GM21367 (cell line): ENCODE measurements around the gene AKT2.
A peak's percentile ranks its signal among the peaks of the same experiment; 100 is the strongest.

Experiments used
- ATAC-seq: cut with Tn5 transposase; IDR thresholded peaks from one replicate; pipeline ENCODE4 v1.9.1; 2021; ENCODE audit not compliant: unreplicated experiment

AKT2 gene

DNA sequence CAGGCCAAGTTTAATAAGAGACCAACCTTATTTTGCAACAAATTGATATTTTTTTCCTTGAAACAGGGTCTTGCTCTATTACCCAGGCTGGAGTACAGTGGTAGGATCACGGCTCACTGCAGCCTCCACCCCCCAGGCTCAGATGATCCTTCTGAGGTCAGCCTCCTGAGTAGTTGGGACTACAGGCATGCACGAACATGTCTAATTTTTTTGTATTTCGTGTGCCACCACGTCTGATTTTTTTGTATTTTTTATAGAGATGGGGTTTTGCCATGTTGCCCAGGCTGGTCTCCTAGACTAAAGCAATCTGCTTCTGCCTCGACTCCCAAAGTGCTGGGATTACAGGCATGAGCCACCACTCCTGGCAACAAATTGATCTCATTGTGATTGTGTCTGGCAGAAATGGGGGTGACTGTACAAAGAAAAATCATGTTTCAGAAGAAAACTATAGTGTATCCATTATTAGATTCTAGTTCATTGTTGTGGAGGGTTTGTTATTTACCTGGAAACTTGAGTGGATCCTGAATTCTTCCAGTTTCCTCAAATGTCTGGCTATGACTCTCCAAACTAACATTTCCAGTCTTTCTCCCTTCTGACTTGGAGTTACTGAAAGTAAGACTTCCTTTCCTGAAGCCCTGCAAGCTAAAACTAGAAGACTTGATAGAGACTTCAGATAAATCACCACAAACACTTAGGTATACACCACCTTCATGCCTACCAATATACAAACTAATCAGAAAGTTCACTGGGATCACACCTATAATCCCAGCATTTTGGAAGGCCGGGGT lies 17.3 kb upstream of the AKT2 start:
- ATAC-seq, result no peak

DNA sequence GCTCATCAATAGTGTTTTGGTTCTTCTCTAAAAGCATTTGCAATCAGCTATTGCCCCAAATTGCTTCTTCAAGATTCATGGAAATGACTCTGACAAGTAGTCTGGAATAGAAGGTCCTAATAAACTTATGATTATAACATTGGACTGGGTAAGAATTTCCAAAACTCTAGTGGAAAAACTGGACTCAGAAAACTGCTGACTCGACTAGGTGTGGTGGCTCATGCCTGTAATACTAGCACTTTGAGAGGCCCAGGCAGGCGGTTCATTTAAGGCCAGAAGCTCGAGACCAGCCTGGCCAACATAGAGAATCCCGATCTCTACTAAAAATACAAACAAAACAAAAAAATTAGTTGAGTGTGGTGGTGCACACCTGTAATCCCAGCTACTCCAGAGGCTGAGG lies 15.5 kb upstream of the AKT2 start:
- no peak for ATAC-seq

- no peak for ATAC-seq
These were observed 12.9 kb upstream of the AKT2 start for GRCh38 chr19:40298026-40298425.

DNA sequence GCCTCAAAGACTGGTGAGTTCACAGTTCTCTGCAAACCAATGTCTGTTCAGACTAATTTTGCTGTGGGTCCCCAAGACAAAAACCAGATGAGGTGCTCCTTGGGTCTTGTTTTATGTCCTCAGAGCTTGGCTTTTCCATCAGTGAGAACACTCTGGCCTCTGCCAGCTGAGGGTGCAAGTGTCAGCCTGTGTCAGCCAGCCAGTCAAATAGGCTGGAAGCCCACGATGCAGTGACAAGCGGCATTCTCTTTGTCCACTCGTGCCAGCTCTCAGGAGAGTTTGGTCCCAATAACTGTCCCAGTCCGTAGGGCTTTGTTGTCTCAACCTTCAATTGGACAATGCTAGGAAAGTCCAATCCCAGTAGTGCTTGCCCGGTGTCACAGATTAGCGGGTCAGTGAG lies 9.4 kb upstream of the AKT2 start:
- ATAC-seq, result no peak

DNA sequence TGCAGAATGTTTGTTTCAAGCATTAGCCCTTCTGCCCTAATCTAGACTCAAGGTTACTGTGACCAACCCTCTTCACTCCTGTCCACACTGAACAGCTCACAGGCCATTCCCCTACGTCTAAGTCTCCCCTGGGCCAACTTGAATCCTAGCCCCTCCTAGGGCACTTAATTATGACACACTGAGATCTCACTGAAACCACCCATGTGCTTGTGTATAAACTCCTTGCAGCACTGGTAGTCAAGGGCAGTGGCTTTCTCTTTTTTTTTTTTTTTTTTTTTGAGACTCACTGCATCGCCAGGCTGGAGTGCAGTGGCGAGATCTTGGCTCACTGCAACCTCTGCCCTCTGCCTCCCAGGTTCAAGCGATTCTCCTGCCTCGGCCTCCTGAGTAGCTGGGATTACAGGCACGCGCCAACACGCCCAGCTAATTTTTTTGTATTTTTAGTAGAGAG lies 1.9 kb upstream of the AKT2 start:
- ATAC-seq, result no peak

DNA sequence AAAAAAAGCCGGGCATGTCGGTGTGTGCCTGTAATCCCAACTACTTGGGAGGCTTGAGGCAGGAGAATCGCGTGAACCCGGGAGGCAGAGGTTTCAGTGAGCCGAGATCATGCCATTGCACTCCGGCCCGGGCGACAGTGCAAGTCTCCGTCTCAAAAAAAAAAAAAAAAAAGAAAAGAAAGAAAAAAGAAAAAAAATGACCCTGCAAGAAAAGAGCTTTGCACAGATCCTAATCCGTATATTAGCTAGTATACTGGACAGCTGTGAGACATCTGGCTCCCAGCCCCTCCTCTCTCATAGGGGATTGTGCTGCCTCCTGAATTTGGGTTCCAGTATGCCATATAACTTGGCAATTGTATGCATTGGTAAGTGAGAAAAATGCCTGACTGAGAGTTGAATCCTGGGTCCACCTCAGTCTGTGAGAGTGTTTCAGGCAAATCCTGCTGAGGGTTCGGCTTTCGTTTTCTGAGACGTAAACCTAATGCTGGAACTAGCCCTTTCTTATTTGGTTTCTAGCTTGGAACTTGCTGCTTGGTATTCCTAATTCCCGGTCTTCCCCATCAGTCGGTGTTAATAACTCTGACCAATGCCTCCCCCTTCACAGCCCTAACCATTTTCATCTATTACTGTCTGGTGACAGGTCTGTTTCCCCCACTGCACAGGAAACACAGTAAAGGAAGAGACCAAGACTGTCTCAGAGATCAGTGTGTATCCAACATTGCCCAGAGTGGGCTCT lies 1.3 kb upstream of the AKT2 start:
- no peak for ATAC-seq

GRCh38 chr19:40285353-40286234 lies 449 bp upstream of the AKT2 start:
- ATAC-seq, result peak; percentile 74

DNA sequence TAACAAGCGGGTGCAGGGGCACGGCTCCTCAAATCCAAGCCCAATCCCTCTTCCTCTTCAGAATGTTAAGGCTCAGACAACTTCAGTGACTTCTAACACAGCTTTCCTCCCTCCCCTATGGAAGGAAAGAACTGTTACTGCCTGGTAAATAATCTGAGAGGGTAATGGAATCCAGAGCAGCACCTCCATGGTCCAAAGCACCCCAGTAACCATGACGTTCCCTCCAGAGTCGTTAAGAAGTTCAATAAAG lies 969 bp downstream of the AKT2 start:
- no peak for ATAC-seq

DNA sequence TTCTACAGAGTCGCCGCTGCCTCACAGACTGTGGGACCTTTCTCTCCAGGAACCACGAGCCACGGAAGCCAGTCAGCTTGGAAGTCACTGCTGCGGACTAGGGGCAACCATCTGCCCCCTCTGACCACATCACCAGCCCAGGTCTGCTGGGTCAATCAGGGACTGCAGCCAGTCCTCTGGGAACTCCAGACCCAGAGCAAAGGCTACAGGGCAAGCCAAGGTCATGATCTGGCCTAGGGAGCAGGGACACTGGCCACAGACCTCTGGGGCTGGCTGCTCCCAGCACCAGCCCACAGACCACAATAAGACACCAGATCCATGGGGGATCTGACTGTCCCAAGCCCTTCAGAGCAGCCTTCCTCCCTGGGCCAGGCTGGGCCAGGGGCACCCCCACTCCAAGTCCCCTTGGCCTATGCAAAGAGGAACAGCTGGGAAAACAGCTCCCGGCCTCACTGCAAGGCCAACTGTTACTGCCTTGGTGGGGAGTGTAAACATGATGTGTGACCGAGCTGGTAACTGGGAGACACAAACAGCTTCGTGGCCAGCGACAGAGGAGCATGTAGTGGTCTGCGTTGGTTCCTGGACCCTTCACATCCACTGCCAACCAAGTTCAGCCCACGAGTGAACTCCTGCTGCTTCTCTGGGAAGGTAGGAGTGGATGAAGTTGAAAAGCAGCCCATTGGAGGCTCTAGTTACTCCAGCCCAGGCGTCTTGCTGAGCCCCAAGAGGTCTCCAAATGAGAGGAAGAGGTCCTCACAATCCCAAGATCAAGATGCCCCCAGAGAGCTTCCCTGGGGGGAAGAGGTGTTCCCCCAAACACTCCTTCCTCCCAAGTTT lies 1.5 kb downstream of the AKT2 start:
- no peak for ATAC-seq

DNA sequence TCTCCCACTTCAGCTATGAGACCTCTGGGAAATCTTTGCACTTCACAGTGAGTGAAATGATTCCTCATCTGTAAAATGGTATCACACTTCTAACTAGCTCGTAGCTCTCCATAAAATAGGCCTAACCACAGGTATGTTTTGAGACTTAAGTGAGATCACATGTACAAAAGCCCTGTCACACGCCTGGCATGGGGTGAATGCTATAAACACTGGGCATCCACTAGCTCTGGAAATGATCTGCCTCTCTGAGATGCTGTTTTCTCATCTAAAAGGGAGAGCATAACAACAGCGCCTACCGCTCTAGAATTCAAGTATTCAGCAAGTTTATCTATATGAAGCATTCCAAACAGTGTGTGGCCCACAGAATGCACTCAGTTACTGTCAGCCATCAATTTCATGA lies 2.2 kb downstream of the AKT2 start:
- ATAC-seq, result no peak

GRCh38 chr19:40282209-40282580 lies 3.0 kb downstream of the AKT2 start:
- ATAC-seq, result no peak

DNA sequence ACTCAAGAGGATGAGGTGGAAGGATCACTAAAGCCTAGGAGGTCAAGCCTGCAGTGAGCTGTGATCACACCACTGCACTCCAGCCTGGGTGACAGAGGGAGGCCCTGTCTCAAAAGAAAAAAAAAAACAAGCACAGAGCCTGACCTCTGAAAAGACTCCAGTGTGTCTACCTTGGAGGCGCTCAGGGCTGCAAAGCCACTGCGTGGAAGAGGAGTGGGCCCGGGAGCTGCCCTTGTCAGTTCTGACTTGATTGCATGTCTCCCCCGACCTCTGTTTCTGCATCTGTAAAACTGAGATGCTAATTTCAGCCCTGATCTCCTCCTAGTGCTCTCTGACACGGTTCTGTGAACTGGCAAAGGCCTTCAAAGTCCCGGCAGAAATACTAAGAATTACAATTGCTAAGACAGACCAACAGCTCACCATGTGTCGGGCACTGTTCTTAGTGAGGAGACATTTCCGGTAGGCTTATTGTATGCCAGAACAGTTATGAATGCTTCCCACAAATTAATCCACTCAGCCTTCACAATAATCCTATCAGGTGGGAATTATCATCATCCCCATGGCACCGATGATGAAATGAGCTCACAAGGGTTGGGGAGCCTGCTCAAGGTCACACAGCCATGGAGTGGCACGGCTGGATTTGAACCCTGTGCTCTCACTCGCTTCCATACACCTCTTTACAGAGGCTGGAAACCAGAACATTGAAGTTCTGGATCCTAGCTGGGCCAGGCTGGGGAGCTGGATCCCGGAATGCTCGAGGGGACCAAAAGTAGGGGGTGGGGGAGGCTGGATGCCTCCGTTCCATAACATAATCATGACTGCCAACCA lies 3.5 kb downstream of the AKT2 start:
- ATAC-seq, result no peak

DNA sequence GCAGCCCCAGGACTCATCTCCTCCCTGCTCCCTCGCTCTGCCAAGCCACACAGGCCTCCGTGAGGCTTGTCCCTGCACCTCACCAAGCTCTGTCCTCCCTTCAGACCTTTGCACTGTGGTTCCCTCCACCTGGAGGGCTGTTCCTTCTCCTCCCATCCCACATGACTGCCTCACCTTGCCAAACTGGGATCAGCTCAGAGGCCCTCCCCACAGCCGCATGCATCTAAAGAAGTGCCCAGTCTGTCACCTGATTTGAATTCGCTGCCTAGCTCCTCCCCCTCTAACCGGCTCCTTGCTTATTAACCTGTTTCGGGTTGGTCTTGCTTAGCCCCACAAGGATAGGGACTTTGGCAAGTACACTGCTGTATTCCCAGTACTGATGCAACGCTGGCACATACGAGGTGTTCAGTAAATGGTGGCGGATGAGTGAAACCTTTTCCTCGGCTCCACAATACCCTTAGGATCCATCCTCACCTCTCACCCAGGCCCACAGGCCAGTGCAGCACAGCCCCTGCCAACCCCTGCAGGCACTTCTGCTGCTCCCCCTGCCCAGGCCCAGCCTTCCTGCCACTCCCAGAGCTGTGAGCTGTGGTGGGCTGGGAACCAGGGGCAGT lies 4.4 kb downstream of the AKT2 start:
- ATAC-seq, result no peak

DNA sequence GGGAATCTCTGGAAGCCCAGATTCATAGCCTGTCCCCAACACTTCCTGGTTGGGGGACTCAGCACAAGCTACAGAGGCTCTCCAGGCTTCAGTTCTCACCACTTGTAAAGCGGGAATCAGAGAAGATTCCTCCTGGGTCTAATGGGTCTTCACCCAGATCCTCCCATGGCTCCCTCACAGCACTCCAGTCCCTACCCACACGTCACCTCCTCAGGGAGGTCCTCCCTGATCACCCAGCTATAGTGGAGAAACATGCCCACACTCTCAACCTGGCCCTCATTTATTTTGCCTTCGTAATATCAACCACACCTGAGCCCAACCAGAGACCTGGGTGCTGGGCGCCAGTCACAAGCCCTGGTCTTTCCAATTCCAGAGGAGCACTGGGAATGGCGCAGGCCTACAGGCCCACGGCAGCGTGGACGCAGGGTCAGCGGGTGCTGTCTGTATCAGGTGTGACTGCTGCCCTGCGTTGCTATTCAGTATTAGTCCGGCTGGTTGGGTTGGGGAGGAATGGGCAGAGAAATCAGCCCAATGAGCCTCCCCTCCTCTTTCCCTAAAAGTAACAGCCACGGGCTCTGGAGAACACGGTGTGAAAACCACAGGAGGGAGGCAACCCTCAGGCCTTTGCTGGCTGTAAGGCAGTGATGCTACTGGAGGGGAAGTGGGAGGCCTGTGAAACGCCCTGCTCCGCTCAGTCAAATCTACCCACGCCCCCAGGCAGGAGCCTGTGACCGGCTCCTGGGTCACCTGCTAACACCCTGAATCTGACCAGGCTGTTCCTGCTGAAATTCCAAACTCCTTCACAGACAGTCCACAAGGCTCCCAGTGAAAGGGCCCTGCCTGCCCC lies 5.2 kb downstream of the AKT2 start:
- no peak for ATAC-seq

DNA sequence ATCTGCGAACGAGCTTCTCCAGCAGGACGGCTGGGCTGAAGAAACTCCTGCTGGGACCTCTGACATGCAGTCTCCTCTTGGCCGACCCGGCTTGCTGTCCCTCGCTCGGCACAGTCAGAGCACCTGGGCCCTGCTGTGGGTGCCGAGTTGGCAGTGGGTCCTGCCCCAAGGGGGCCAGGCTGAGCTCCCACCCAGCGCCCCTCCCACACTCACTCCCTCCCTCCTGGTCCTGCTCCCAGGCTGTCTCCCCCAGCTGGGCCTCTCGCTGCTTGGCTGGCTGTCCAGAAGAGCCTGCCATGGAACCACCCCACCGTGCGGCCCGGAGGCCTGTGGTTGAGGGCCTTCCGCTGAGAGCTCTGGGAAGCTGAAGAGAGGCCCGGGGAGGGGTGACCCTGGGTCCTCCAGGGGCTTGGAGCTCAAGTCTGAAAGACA lies 6.0 kb downstream of the AKT2 start:
- ATAC-seq, result no peak

DNA sequence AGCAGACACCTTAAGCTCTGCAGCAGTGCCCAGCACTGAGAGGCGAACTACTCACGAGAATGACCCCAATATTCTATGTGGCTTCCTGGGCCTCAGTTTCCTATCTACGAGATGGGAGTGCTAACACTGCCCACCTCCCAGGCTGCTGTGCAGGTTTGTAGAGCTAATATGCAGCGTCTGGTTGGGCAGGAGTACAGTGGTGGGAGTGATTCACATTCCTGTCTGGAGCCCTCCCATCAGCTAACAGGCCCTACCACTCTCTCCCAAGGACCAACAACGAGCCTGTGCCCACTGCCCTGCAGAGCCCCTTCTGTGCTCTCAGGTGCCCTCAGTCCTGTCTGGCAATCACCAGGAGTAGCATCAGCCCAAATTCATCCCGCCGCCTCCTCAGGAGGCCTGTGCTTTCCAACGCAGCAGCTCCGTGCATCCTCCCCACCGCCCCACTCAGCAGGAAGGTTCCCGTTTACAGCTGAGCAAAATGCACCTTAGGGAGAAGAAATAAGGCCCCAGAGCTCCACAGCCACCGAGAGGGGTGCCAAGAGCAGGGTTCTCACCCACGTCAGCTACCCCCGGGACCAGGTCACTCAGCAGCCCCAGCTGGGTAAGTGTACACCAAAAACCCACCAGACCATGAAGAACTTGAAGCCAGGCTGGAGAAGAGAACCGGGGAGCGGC lies 6.6 kb downstream of the AKT2 start:
- ATAC-seq, result no peak

DNA sequence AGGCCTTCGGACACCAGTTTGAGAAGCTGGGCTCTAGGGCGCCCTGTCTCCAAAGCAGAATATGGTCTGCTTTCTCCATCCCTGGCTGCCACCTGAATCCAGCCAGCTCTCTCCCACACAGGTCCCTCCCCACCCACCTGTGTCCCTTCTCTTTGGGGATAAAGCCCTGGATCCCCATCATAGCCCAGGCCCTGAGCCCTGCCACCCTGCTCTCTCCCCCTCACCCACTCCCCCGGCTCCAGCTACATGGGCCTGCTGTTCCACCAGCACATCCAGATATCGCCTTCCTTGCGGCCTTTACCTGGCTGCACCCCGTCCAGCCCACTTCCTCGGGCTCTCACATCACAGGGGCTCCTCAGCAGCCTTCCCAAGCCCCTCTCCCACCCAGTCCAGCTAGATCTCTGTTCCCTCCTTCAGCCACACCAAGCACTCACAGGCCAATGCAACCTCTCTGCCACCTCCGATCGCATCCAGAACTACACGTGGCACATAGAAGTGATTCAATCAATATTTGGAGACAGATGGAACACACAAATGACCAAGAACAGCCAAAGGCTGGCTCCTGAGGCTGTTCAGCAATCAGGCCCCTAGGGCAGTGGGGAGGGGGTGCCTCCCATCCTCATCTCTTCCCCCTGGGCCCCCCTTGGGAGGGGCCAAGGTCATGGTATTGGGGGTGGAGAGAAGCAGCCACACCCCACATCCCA lies 7.6 kb downstream of the AKT2 start:
- ATAC-seq, result no peak
